Aortic smooth muscle cell (primary cell): ENCODE measurements around the gene FBXO41. TPM values are rescaled to one million over a fixed set of nuclear protein-coding genes. Genes with fewer than 3 reads are reported as not detected.

ENCODE experiments used
- total RNA-seq: library from RNA; depleted of rRNA; stranded (reverse); fragments of >200 nt; gene quantifications from 2 replicates; pipeline ENCODE4 v1.2.3, GENCODE V29; 2014

FBXO41 gene
- total RNA-seq, result 0.06 and 0.40 TPM in 2 replicates

GRCh38 chr2:73284296-73285158 is at the start of gene FBXO41:
TSS of gene FBXO41 (minus strand) at chr2:73284478. CDS start at chr2:73269630, 14,848 bp downstream.

DNA sequence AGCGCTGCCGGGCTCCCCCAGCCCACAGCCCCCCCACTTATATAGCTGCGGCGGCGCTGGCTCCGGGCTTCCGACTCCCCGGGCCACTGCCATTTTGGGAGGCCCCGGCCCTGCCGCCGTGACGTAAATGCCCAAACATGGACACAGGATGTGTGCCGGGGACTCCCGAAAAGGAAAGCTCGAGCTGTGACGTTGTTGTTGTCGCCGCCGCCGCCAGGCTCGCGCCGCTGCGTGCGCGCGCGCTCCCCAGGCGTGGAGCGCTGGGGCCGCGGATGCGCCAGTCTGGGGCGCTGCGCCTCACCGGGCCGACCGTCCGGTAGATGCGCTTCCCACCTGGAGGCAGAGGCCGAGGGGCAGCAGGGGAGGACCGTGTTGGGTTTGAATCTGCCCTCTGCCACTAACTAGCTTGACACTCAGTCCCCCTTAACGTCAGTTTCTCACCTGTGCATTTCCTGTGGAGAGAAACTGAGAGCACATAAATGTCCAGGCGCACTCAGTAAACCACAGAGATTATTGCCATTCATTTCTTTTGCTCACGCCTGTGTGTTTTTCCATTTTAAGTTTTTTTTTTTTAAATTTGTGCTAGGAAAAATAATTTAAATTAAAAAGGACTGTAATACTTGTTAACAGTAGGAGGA is 9.4 kb upstream of the FBXO41 start, which contains the start of gene EGR4:
Gene EGR4 (minus strand): TSS at position 15 of the 638 bp plus-strand sequence. CDS start 231 bp downstream, outside the sequence.

GRCh38 chr2:73233932-73234832 is 50.1 kb downstream of the FBXO41 start, which contains the start of gene CCT7:
TSS of gene CCT7 (plus strand) at chr2:73234308. CDS start at chr2:73234379, 71 bp downstream.

GRCh38 chr2:73233154-73233931 is 50.9 kb downstream of the FBXO41 start, which contains the start of gene PRADC1:
TSS of gene PRADC1 (minus strand) at chr2:73233239. CDS start at chr2:73233160, 79 bp downstream.

DNA sequence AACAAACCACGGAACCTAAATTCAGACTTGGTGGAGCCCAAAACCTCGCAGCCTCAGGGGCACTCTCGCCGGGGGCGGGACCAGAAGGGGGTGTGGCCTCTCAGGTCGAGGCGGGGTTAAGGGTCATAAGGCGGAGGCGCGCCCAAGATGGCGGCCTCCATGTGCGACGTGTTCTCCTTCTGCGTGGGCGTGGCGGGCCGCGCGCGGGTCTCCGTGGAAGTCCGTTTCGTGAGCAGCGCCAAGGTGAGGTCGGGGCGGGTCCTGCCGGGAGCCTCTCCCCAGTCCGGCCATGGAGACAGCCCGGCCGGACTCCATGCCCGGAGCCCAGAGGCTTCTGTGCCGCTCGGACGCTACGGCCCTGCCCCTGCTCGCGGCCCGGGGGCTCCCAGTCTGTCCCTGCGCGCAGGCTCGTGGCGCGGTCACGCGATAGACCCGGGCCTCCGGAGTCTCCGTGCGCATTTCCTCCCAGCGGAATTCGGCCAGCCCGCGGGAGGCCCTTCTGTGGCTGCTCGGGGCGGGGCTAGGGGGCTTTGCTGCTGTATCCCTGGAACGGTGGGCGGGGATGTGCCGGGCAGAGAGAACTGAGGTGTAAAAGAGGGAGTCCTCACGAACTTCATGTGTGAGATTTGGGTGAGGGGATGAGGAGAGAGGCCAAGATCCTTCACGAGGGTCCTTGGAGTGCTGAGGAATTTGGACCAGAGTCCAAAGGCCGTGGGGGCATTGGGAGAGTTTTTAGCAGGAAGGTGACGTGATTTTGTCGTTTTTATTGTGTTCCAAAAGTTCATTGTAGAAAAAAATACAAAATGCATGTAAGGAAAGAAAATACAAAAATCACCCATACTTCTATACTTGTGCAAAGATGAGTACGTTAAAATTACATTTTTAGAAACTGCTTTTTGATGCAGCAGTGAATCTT is 69.9 kb downstream of the FBXO41 start, which contains the start of gene SMYD5:
Gene SMYD5 (plus strand): TSS at position 126 of the 916 bp plus-strand sequence. CDS start 22 bp downstream, at position 148.

Other genes starting within 250 kb of the FBXO41 start
- gene SFXN5, start 212.8 kb downstream of the FBXO41 start, total RNA-seq, result 19.0 and 20.3 TPM in 2 replicates
- gene RAB11FIP5, start 171.5 kb downstream of the FBXO41 start, total RNA-seq, result 49.5 and 52.2 TPM in 2 replicates
- gene NOTO, start 81.9 kb downstream of the FBXO41 start, total RNA-seq, result not detected in 2 replicates
- 16.1 and 20.9 TPM in 2 replicates for gene SMYD5, start 70.2 kb downstream of the FBXO41 start, total RNA-seq
- 20.5 and 27.3 TPM in 2 replicates for gene PRADC1, start 51.2 kb downstream of the FBXO41 start, total RNA-seq
- gene CCT7, start 50.2 kb downstream of the FBXO41 start, total RNA-seq, result 259 and 320 TPM in 2 replicates
- gene EGR4, start 9.1 kb upstream of the FBXO41 start, total RNA-seq, result not detected in 2 replicates
- 12.0 and 13.6 TPM in 2 replicates for gene ALMS1, start 101.4 kb upstream of the FBXO41 start, total RNA-seq